Mesenteric fat pad (tissue), 1 donor: ENCODE data around the gene STKLD1. TPM values are rescaled to one million over a fixed set of nuclear protein-coding genes. Genes with fewer than 3 reads are reported as not detected.
"Not testable (repeated sequence)": the region's sequence is repeated elsewhere in the genome, so short reads cannot be mapped to it uniquely, and the experiment has no call there.

Experiments
- DNase-seq: peaks from one replicate; pipeline ENCODE4 v3.0.0-alpha.2; 2020; ENCODE audit warnings: low spot score
- long read RNA-seq: library from polyadenylated mRNA; unstranded; transcript quantifications from one replicate; pipeline ENCODE4 v2.0.0, GENCODE V29; 2020
- total RNA-seq: library from RNA; stranded (reverse); fragmentation: NEBNext Ultra II Directional; extraction: Animal tissue kit (Norgen Biotek cat#: 25700); gene quantifications from one replicate; pipeline ENCODE4 v1.2.1, GENCODE V29; 2021
- donor health status: DM: yes; HTN: yes; CAD: no.

Gene STKLD1
- total RNA-seq: not detected
- long read RNA-seq, partial matches to known transcripts: 1 of 1 reads
- long read RNA-seq, other reads (novel, unspliced or antisense): 0 of 1 reads

DNA sequence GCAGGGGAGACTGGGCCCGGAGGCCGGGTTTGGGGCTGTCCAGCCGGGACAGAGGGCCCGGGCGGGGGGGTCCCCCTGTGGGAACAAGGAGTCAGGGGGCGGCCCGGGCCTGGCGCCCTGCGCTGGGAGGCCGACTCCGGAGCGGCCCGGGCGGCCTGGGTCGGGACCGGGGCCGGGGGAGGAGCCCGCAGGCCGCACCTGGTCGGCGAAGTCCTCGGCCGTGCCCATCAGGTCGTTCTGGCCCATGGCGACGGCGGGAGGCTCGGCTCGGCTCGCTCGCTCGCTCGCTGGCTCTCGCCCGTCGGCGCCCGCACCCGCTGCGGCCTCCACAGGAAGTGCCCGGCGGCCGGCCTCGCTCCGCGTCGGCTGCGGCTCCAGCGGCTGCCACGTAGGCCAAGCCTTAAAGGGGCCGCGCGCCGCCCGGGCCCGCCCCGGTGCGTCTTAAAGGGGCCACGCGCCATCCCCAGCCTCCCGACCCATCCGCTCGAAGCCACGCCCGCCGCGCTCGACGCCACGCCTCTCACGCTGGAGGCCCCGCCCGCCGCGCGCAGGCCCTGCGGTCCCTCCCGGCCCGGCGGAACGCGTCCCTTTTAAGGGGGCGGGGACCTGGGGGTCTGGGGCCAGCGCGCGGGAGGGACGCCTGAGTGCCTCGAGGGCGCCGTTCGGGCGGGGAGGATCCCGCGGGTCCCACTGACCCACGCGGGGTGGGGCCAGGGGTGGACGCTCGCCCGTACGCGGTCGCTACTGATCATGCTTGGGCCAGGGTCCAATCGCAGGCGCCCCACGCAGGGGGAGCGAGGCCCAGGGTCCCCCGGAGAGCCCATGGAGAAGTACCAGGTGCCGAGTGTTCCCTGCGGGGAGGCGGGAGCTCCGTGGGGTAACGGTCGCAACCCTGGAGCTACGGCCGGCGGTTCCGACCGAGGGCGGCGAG lies at the start of gene STKLD1, which contains the start of gene SURF4:
TSS of gene STKLD1 (plus strand) at position 643 of the 931 bp plus-strand sequence. CDS start at position 751, 108 bp downstream.
TSS of gene SURF4 (minus strand) at position 337 of the 931 bp plus-strand sequence. CDS start at position 246, 91 bp downstream.
- DNase-seq: peak; percentile 99

GRCh38 chr9:133327021-133327420 lies 49.1 kb upstream of the STKLD1 start:
- not testable (repeated sequence) for DNase-seq

DNA sequence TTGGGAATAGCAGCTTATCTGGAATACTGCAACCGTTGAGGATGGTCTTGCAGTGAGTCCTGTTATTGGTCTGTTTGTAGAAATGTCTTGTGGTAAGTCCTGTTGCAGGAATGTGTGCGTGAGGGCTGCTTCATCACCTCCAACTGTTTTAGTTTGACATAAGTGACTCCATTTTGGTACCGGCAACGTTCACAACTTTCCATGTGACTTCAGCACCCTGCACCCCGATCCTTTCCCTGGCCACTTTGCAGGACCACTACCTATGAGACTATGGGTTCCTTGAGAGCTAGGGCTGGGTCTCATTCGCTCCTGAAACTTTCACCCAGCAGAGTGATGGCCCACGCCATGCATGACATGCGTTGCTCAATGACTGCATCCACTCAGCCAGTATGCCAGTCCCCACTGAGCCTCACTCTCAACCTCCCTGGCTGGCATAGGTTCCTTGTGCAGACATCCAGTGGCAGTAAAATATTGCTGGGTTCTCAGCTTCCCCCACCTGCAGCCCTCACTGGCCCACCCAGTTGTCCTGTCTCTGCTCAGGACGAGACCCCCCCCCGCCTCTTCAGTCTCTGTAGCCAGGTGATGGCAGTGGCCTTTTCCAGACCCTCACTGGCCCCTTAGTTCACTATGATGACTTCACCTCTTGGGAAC lies 48.2 kb upstream of the STKLD1 start:
- no peak for DNase-seq

DNA sequence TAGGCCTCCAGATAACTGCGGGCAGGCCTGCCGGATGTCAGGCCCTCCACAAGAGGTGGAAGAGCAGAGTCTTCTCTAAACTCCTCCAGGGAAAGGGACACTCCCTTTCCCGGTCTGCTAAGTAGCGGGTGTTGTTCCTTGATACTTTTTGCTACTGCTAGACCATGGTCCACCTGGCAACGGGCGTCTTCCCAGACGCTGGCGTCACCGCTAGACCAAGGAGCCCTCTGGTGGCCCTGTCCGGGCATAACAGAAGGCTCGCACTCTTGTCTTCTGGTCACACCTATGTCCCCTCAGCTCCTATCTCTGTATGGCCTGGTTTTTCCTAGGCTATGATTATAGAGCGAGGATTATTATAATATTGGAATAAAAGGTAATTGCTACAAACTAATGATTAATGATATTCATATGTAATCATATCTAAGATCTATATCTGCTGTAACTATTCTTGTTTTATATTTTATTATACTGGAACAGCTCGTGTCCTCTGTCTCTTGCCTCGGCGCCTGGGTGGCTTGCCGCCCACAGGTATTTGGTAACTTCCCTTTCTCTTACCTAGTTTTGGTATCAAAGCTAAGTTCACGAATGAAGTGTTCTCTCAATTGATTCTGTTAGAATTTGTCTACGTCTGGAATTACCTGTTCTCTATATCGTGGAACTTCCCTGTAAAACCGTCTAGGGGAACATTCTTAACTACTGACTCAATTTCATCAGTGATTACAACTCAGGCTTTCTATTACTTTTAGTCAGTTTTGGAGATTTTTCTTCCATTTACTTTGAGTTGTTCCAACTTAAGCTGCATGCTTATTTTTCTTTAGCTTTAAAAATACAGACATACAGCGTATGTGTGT lies 46.6 kb upstream of the STKLD1 start:
- DNase-seq: not testable (repeated sequence)

DNA sequence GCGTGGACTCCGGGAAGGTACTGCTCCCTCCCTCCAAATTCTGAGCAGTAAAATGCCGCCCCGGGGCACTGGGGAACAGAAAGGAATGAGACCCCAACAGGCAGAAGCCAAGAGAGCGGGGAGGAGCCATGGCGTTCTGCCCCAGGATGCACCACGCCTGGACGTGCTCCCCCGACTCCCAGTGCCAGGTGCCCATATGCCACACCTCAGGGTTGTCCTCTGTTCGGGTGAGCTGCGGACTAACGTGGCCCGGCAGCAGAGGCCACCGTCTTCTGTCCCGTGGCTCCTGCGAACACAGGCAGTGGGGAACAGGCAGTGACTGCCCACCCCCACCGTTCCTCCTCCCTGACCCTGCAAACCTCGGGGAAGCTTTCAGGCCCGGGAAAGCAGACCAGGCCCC lies 44.9 kb upstream of the STKLD1 start:
- no peak for DNase-seq

DNA sequence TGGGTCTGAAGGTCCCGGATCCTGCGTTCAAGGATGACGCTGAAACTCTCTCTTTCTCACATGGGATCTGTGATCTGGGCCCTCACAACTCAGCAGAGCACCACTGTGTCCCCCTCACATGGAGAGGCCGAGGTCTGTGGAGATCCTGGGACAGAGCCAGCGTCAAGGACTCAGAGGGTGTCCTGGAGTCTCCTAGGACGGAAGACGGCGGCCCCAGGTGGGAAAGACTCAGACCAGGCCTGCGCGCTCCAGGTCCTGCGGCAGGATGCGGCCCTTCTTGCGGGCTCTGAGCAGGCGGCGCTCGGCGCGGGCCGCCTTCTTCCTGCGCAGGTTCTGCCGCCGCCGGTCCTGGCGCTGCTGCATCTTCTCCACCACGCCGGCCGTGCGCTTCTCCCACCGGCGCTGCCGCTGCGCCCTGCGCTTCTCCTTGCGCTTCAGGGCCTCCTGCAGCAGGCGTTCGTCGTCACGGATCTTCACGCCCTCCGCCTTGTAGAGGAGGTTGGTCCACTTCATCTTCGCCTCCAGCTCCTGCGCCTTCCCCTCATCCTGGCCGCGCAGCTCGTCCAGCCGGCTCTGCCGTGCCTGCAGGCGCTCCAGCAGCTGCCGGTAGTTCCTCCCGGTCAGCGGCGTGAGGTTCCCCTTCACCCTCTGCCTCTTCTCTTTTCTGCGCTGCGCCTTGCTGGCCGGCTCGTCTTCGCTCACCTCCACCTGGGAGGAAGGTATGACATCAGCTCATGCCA lies 44.4 kb upstream of the STKLD1 start:
- no peak for DNase-seq

DNA sequence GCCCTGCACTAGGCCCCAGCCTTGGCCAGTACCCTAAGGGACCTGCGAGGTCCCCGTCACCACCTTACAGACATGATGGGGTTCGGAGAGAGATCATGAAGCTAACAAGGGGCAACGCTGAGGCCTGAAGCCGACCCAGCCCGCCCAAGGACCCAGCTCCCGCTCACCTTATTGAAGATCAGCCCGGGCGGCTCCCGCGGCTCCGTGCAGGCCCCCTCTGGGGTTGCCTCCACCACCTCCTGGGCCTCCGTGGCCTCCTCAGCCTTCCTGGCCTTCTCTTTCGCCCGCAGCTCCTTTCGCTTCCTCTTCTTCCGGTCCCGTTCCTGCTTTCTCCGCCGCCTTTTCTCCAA lies 43.8 kb upstream of the STKLD1 start:
- DNase-seq: no peak

DNA sequence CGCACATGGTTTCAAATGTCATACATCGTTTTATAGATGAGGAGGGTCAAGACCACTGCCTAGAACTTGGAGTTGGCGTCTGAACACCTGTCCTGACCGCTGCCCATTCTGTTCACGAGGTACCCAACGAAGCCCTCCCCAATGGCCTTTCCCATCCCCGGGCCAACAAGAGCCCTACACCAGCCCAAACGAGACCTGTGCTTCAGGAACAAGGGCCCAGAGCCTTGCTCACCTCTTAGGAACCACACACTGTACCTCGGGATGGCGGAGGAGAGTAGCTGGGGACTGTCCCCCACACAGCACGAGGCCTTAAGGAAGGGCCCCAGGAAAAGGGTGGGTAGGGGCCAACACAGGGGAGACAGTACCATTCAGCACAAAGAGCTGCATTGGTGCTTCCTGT lies 43.2 kb upstream of the STKLD1 start:
- no peak for DNase-seq

DNA sequence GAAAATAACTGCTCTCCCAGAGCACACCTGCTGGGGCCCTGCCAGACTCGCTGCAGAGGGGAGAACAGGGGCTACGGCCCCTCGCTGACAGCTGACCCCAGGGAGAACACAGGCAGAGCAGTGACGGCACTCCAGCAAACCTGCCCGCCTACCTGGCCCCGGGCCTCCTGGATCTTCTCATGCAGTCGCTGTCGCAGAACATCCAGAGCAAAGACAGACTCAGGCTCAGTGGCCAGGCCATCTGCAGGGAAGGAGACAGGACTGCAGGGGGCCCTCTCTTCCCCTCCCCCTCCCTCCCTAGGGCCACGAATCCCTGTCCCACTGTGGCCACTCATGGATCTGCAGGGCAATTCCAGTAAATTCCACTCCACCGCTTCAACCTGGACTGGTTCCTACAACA lies 42.6 kb upstream of the STKLD1 start:
- DNase-seq: no peak

DNA sequence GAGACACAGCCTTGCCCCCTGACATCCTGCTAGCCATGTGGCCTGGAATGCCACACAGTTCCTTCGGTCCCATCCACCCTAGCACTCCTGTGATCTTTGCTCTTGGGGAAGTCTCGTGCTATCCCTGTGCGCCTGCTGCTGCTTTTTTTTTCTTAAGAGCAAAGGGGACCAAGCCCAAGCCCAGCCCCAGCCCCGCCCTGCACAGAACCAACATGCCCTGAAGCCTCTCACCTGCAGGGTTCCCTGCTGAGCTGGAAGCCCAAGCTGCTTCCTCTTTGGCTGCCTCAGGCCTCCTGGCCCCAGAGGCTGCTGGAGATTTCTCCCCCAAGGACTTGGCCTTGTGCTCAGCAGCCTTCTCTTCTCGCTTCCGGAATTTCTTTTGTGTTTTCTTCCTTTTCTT lies 42.0 kb upstream of the STKLD1 start:
- DNase-seq: no peak

- not testable (repeated sequence) for DNase-seq
Observed at GRCh38 chr9:133334888-133335287, 41.3 kb upstream of the STKLD1 start.

DNA sequence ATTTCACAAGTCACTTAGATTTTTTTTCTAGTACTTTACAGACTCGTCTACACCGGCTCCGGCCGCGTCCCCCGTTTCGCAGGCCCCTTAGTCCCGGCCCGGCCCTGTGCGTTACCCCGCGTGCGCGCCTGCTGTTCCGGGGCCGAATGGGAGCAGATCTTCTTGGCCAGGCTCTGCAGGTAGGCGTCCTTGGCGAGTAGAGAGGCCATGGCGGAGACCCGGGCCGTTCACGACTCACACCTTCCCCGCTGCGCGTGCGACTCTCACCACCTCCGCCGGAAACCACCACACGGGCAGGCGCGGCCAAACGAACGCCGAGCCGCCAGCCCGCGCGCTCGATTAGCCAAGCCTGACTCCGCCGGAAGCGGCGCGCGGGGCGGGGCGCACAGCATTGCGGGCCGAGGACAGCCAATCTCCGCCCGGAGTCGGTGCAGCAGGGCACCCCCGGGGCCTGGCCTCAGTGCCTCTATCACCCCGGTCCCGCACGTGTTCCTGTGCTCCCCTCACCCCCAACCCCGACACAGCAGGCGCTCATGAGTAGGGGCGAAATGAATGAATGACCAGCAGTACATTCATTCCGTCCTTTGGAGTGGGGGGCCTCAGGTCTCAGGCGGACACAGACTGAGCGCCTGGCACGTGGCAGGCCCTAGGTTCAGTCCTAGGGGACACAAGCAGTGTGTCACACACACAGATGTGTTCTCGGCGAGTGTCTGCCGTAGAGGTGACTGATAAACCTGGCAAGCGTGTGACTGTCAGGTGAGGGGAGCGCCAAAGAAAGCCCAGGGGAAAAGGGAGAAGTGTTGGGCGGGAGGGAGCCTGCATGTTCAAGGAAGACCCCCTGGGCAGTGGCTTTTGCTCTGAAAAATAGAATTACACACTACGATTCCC lies 40.0 kb upstream of the STKLD1 start, which contains the start of gene SURF6:
TSS of gene SURF6 (minus strand) at position 265 of the 888 bp plus-strand sequence. CDS start at position 209, 56 bp downstream.
- DNase-seq: peak; percentile 96

GRCh38 chr9:133339641-133340040 lies 36.5 kb upstream of the STKLD1 start:
- no peak for DNase-seq

DNA sequence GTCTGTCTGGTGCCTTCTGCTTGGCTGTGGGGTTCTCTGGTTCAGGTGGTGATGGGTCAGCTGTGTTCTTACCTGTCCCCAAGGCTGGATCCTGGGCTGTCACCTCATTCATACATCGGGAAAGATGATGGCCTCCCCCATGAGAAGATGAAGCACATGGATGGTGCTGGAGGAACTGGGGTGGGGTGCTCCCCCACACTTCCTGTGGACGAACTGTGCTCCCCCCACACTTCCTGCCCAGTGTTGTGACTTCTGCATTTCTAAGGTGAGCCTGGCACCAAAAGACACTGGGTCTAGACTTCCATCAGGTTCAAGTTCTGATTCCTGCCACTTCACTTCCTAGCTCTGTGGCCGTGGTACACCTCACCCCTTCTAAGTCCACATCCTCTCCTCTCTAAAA lies 35.9 kb upstream of the STKLD1 start:
- no peak for DNase-seq

GRCh38 chr9:133340916-133341315 lies 35.2 kb upstream of the STKLD1 start:
- DNase-seq: no peak

DNA sequence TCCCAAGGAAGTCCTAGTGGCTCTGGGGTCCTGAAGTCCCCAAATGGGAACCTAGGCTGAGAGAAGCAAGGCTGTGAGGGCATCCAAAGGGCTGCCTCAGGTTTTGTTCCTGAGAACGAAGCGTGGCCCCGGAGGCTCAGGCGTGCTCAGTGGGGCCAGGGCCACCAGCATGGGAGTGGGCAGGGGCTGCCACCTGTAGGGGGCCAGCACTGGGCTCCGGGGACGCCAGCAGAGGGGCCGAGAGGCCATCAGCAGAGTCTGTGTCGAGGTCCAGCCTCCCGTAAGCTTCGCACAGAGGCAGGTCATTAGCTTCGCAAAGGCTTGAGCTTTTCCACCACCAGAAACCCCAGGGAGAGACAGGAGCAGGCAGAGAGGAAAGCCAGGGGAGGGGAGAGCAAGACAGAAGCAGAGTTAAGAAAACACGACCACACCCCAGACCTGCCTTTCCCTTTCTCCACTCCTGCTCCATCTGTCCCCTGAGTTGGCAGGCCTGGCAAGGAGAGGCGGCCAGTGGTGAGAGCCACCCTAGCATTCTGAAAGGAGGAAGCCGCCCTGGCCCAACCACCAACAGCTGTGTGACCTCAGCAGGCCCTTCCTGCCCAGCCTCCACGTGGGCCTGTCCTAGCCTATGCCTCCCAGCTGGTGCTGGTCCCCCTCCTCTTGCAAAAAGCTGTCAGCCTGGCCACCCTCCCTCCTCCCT lies 34.6 kb upstream of the STKLD1 start:
- no peak for DNase-seq

DNA sequence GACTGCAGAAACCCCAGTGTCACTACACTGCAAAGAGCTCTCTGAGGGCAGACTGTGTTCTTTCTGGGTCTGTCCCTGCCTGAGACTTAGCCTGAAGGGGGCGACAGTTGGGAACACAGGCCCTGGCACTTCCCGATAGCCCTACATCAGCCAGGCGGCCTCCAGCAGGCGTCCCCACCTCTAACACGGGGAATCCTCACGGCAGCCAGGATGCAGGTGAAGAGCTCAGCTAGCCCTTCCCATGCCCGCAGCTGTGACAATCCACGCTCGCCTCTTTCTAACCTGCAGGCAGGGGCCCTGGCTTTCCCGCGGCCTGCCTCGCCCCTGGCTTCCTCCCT lies 34.1 kb upstream of the STKLD1 start:
- no peak for DNase-seq

GRCh38 chr9:133342570-133342969 lies 33.6 kb upstream of the STKLD1 start:
- DNase-seq: no peak

DNA sequence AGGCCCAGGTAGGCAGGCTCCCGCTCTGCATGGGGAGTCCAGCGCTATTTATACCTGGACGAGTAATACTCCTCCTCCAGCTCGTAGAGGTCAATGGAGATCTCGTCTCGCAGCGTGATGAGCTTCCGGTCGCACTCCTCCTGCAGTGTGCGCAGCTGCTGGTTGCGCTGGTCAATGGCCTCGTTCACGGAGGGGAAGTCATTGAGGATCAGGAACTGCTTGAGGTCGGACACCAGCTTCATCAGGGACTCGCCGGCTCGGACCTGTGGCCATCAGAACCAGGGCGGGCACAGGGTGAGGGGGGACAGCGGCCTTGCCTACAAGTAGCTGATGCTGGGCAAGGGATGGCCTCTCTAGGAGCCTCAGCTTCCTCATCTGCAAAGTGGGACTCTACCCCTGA lies 32.1 kb upstream of the STKLD1 start:
- DNase-seq: no peak
